Left kidney (tissue), 1 donor: ENCODE results near the gene SUGCT. TPM values are rescaled to one million over a fixed set of nuclear protein-coding genes. Genes with fewer than 3 reads are reported as not detected.

Source experiments
- polyA plus RNA-seq: library from polyadenylated mRNA; unstranded; fragments of 120-200 nt; gene quantifications from one replicate; pipeline ENCODE4 v1.2.1, GENCODE V29; 2013; ENCODE audit not compliant: insufficient read length

SUGCT gene
- polyA plus RNA-seq, 1 donor: 14.0 TPM

Other genes with a start within 250 kb of the SUGCT start
- 87.4 TPM for gene CDK13, start 184.7 kb upstream of the SUGCT start, polyA plus RNA-seq
- gene MPLKIP, start 383 bp upstream of the SUGCT start, polyA plus RNA-seq: 42.6 TPM